Activated CD8-positive, alpha-beta T cell treated with anti-CD3 and anti-CD28 coated beads for 36 hours (primary cell): Measurements from ENCODE around the gene IFI6. TPM values are rescaled to one million over a fixed set of nuclear protein-coding genes. Genes with fewer than 3 reads are reported as not detected.
"Not testable (repeated sequence)": the region's sequence is repeated elsewhere in the genome, so short reads cannot be mapped to it uniquely, and the experiment has no call there.

Source experiments
- ATAC-seq: fragments of 200-7000 bp; cut with Tn5 transposase; one replicate; pipeline ENCODE4 v1.10.0; 2021; ENCODE audit warnings: mild to moderate bottlenecking, moderate library complexity
- CTCF ChIA-PET: fragments of 350-600 bp; sonication (Branson Sonifier 250); formaldehyde crosslinking; loops from one replicate; lab custom pipeline; 2021; ENCODE audit warnings: antibody characterized with exemption; lab: Charles Lee
- POLR2A ChIA-PET: fragments of 350-600 bp; sonication (Branson Sonifier 250); formaldehyde crosslinking; loops from one replicate; lab custom pipeline; 2021; ENCODE audit warnings: antibody characterized with exemption; lab: Charles Lee
- DNase-seq: peaks from one replicate; pipeline ENCODE4 v3.0.0-alpha.2; 2020
- H3K27ac Mint-ChIP-seq: one replicate; pipeline ENCODE4 v1.8.0; 2021; ENCODE audit warnings: mild to moderate bottlenecking, mixed read lengths
- H3K27me3 Mint-ChIP-seq: one replicate; pipeline ENCODE4 v1.8.0; 2021; ENCODE audit warnings: mixed read lengths
- H3K36me3 Mint-ChIP-seq: one replicate; pipeline ENCODE4 v1.8.0; 2021; ENCODE audit warnings: low read depth, mixed read lengths
- H3K4me1 Mint-ChIP-seq: one replicate; pipeline ENCODE4 v1.8.0; 2021; ENCODE audit warnings: low read depth, mixed read lengths
- H3K4me3 Mint-ChIP-seq: one replicate; pipeline ENCODE4 v1.8.0; 2021; ENCODE audit warnings: mild to moderate bottlenecking, moderate library complexity, mixed read lengths
- H3K9me3 Mint-ChIP-seq: one replicate; pipeline ENCODE4 v1.8.0; 2021; ENCODE audit warnings: mixed read lengths
- CTCF ChIP-seq: fragments of 200-600 bp; IDR thresholded peaks from one replicate; pipeline ENCODE4 v1.8.0; 2022; ENCODE audit warnings: antibody characterized with exemption, mild to moderate bottlenecking
- intact Hi-C: fragments of 100-400 bp; cut with micrococcal nuclease; formaldehyde crosslinking; loops from one replicate; pipeline ENCODE4 v1.10.0; 2022
- total RNA-seq, 2 experiments: library from RNA; stranded (reverse); gene quantifications; one replicate each; pipeline ENCODE4 v1.2.3, GENCODE V29; 2021

Gene IFI6
- total RNA-seq, 2 experiments from 2014 or later, result 31.6 to 32.1 TPM

GRCh38 chr1:27713139-27713725 lies 41.2 kb upstream of the IFI6 start:
- Mint-ChIP-seq H3K27me3 (peaks cover 13% of the 10 kb centered on the region), H3K9me3 (peaks cover 9% of the 10 kb centered on the region), H3K4me3 (no peak overlapping the region), H3K36me3 (no peaks in the 10 kb centered on the region), H3K27ac (no peak overlapping the region), H3K4me1 (no peaks in the 10 kb centered on the region)
- CTCF ChIA-PET, result interaction anchor here (0.6 kb wide), 1 partner anchor 44 kb away, joined by 3 read pairs; no protein-coding TSS in a partner anchor
- POLR2A ChIA-PET, result interaction anchor here (0.8 kb wide), 1 partner anchor 20 kb away, joined by 3 read pairs; no protein-coding TSS in a partner anchor
- TF ChIP-seq CTCF, result no peak
- intact Hi-C loops, result no loop called here
- ATAC-seq (no peak), DNase-seq (no peak)

DNA sequence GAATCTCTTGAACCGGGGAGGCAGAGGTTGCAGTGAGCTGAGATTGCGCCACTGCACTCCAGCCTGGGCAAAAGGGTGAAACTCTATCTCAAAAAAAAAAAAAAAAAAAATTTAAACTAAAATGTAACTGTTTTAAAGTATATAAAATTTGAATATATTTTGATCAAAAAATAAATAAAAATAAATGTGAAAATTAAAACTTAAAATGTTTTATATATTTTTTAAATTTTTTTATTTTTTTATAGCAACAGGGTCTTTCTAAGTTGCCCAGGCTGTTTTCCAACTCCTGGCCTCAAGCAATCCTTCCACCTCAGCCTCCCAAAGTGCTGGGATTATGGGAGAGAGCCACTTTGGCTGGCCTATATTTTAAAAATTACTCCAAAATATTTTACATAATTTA lies 38.6 kb upstream of the IFI6 start:
- ChIA-PET POLR2A (no interaction called here), CTCF (interaction anchor here (1.4 kb wide), 1 partner anchor 41 kb away, joined by 4 read pairs; no protein-coding TSS in a partner anchor)
- Mint-ChIP-seq H3K27me3 (peaks cover 1% of the 10 kb centered on the region), H3K27ac (no peak overlapping the region), H3K36me3 (no peaks in the 10 kb centered on the region), H3K4me3 (no peak overlapping the region), H3K4me1 (no peaks in the 10 kb centered on the region), H3K9me3 (no peaks in the 10 kb centered on the region)
- intact Hi-C loops, result no loop called here
- ATAC-seq (no peak), DNase-seq (no peak)
- no peak for TF ChIP-seq CTCF

DNA sequence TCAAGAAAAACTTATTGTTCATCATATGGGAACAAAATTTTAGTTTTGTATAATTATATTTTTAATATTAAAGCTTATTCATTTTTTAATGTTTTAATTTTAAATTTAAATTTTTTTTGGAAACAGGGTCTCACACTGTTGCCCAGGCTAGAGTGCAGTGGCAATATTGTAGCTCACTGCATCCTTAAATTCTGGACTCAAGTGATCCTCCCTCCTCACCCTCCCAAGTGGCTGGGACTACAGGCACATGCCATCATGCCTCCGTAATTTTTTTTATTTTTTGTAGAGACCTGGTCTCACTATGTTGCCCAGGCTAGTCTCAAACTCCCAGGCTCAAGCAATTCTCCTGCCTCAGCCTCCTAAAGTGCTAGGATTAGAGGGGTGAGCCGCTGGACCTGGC lies 33.6 kb upstream of the IFI6 start:
- H3K27ac Mint-ChIP-seq, result no peak overlapping the region
- intact Hi-C loops, result loop anchor here (10.0 kb wide), 1 partner anchor 61 kb away; no protein-coding TSS in a partner anchor
- no peak overlapping the region for H3K4me3 Mint-ChIP-seq
- no peak for ATAC-seq
- peaks cover 3% of the 10 kb centered on the region for H3K36me3 Mint-ChIP-seq
- no peaks in the 10 kb centered on the region for H3K27me3 Mint-ChIP-seq
- ChIA-PET POLR2A (interaction anchor here (0.6 kb wide), 2 partner anchors 22 to 76 kb away, joined by 3 read pairs; no protein-coding TSS in a partner anchor), CTCF (interaction anchor here (1.3 kb wide), 1 partner anchor 15 kb away, joined by 6 read pairs; no protein-coding TSS in a partner anchor)
- no peaks in the 10 kb centered on the region for H3K4me1 Mint-ChIP-seq
- TF ChIP-seq CTCF, result no peak
- no peak for DNase-seq
- H3K9me3 Mint-ChIP-seq, result peaks cover 8% of the 10 kb centered on the region

- Mint-ChIP-seq H3K4me3 (no peak overlapping the region), H3K27ac (no peak overlapping the region), H3K4me1 (no peaks in the 10 kb centered on the region), H3K27me3 (peaks cover 2% of the 10 kb centered on the region), H3K9me3 (peaks cover 8% of the 10 kb centered on the region), H3K36me3 (peaks cover 3% of the 10 kb centered on the region)
- POLR2A ChIA-PET, result interaction anchor here (0.6 kb wide), 2 partner anchors 23 to 77 kb away, joined by 3 read pairs; no protein-coding TSS in a partner anchor
- CTCF ChIA-PET, result interaction anchor here (1.3 kb wide), 1 partner anchor 15 kb away, joined by 6 read pairs; no protein-coding TSS in a partner anchor
- no peak for TF ChIP-seq CTCF
- ATAC-seq (no peak), DNase-seq (no peak)
- intact Hi-C loops, result loop anchor here (10.0 kb wide), 1 partner anchor 60 kb away; no protein-coding TSS in a partner anchor
Observed at GRCh38 chr1:27704958-27705357, 33.0 kb upstream of the IFI6 start.

DNA sequence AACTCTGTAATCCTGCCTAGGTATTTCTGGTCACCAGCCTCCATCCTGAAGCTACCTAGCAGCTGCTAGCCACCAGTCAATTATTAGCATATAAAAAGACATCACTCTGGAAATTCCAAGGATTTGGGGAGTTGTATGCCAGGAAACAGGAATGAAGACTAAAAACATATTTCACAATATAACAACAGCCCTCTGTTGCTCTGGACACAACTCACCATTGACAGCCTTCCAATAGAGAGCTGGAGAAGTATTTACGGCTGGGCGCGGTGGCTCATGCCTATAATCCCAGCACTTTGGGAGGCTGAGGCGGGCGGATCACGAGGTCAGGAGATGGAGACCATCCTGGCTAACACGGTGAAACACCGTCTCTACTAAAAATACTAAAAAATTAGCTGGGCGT lies 24.8 kb upstream of the IFI6 start:
- H3K4me1 Mint-ChIP-seq, H3K9me3 Mint-ChIP-seq, H3K27me3 Mint-ChIP-seq, H3K27ac Mint-ChIP-seq, H3K4me3 Mint-ChIP-seq, DNase-seq, intact Hi-C loops, H3K36me3 Mint-ChIP-seq, ATAC-seq, POLR2A ChIA-PET: not testable (repeated sequence)
- CTCF ChIA-PET, result interaction anchor here (2.4 kb wide), 1 partner anchor 27 kb away, joined by 7 read pairs; no protein-coding TSS in a partner anchor
